Breast epithelium (tissue), 4 donors: ENCODE data around the gene F13A1. TPM values are rescaled to one million over a fixed set of nuclear protein-coding genes. Genes with fewer than 3 reads are reported as not detected.

Experiments
- DNase-seq, 2 donors: peaks; one replicate each; pipeline ENCODE4 v3.0.0-alpha.2; 2019; ENCODE audit warnings: low spot score in 2 of 2
- H3K27ac ChIP-seq, 2 donors: fragments of 200-600 bp; sonication (generic) in 1 of 2; one replicate each; pipeline ENCODE4 v1.5.1; 2016 to 2019; ENCODE audit warnings: mild to moderate bottlenecking in 1 of 2
- H3K27me3 ChIP-seq, 2 donors: fragments of 200-600 bp; sonication (generic) in 1 of 2; one replicate each; pipeline versions ENCODE4 v1.5.1 to v1.6.0; 2017 to 2019; ENCODE audit warnings: control low read depth in 1 of 2, mild to moderate bottlenecking in 1 of 2
- H3K36me3 ChIP-seq: fragments of 200-600 bp; one replicate; pipeline ENCODE4 v1.5.1; 2019
- H3K4me1 ChIP-seq, 2 donors: fragments of 200-600 bp; sonication (generic); one replicate each; pipeline ENCODE4 v1.5.1; 2016 to 2019; ENCODE audit warnings: control low read depth in 1 of 2
- H3K4me3 ChIP-seq, 3 donors: fragments of 200-600 bp; sonication (generic); 1 replicate in 2 of 3; 2 replicates in 1 of 3; pipeline ENCODE4 v1.5.1; 2016 to 2019; ENCODE audit warnings: mild to moderate bottlenecking in 3 of 3, moderate library complexity in 2 of 3
- H3K9me3 ChIP-seq, 2 donors: fragments of 200-600 bp; sonication (generic) in 1 of 2; one replicate each; pipeline ENCODE4 v1.5.1; 2016 to 2019; ENCODE audit warnings: control low read depth in 1 of 2
- POLR2A ChIP-seq: fragments of 450-650 bp; IDR thresholded peaks from one replicate; pipeline ENCODE4 v1.6.1; 2016; ENCODE audit warnings: antibody characterized with exemption, mild to moderate bottlenecking, moderate library complexity
- POLR2AphosphoS5 ChIP-seq, 3 donors: sonication (generic); formaldehyde crosslinking; IDR thresholded peaks; one replicate each; pipeline ENCODE4 v1.6.1; 2017; ENCODE audit warnings: antibody characterized with exemption in 3 of 3
- intact Hi-C: fragments of 100-400 bp; cut with DNase I; formaldehyde crosslinking; loops from one replicate; pipeline ENCODE4 v1.15.1; 2023; ENCODE audit warnings: low total_unique reads
- total RNA-seq, 3 donors: library from RNA; depleted of rRNA; stranded (reverse); fragments of >200 nt; gene quantifications; one replicate each; pipeline ENCODE4 v1.1.0, GENCODE V29; 2016
- TF ChIP-seq, protein P1 (sequence below), 3 donors: fragments of 450-650 bp; IDR thresholded peaks; one replicate each; pipeline ENCODE4 v1.5.1; 2016 to 2017; ENCODE audit warnings: antibody characterized with exemption in 3 of 3, mild to moderate bottlenecking in 3 of 3, moderate library complexity in 3 of 3

The F13A1 gene
- total RNA-seq, 3 donors from 2014 or later: 45.6 to 357 (median 53.3) TPM

DNA sequence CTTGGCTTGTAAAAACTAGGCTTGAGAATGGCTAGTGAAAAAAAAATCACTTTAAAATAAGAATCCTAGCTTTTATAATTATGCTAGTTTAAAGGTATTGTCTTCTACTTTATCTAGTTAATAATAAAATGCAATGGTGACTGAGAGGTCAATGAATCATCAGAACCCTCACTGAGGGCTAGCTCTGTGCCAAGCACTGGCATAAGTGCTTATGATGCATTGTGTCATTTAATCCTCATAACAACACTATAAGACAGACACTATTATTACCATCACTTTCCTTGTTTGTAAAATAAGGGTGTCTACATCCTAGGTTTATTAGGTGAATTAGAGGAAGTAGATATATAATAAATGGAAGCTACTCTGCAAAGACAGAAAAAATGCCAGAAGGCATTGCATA, 144.3 kb downstream of the F13A1 start:
- no peak for DNase-seq
- Histone ChIP-seq H3K4me3 (no peak overlapping the region), H3K27ac (no peak overlapping the region), H3K9me3 (no peaks in the 10 kb centered on the region), H3K36me3 (no peaks in the 10 kb centered on the region), H3K27me3 (no peaks in the 10 kb centered on the region), H3K4me1 (no peaks in the 10 kb centered on the region)
- TF ChIP-seq POLR2AphosphoS5 (IDR thresholded peaks at IDR 0.05) (no peak), POLR2A (no peak)
- TF ChIP-seq, protein P1, sequence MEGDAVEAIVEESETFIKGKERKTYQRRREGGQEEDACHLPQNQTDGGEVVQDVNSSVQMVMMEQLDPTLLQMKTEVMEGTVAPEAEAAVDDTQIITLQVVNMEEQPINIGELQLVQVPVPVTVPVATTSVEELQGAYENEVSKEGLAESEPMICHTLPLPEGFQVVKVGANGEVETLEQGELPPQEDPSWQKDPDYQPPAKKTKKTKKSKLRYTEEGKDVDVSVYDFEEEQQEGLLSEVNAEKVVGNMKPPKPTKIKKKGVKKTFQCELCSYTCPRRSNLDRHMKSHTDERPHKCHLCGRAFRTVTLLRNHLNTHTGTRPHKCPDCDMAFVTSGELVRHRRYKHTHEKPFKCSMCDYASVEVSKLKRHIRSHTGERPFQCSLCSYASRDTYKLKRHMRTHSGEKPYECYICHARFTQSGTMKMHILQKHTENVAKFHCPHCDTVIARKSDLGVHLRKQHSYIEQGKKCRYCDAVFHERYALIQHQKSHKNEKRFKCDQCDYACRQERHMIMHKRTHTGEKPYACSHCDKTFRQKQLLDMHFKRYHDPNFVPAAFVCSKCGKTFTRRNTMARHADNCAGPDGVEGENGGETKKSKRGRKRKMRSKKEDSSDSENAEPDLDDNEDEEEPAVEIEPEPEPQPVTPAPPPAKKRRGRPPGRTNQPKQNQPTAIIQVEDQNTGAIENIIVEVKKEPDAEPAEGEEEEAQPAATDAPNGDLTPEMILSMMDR (IDR thresholded peaks at IDR 0.05): no peak
- intact Hi-C loops: no loop called here

DNA sequence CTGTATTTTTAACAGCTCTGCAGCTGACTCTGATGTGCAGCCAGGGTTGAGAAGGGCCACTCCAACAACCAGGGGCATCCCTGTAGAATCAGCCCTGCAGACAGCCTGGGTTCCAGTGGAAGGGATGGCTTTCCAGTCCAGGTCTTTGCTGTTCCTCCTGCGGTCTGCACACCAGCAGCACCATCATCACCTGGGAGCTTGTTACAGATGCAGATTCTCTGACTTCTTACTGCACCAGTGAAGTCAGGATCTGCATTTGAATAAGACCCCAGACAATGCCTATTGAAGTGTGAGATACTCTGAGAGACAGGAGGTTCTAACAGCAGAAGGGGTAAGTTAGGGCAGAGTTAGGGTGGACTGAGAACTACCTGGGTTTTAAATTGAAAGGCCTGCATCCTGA, 151.3 kb downstream of the F13A1 start:
- Histone ChIP-seq H3K36me3 (no peaks in the 10 kb centered on the region), H3K4me3 (no peak overlapping the region), H3K27ac (no peak overlapping the region), H3K4me1 (no peaks in the 10 kb centered on the region), H3K27me3 (no peaks in the 10 kb centered on the region), H3K9me3 (no peaks in the 10 kb centered on the region)
- DNase-seq: no peak
- intact Hi-C loops: no loop called here
- TF ChIP-seq POLR2A (no peak), POLR2AphosphoS5 (IDR thresholded peaks at IDR 0.05) (no peak)
- TF ChIP-seq, protein P1 (IDR thresholded peaks at IDR 0.05): no peak

DNA sequence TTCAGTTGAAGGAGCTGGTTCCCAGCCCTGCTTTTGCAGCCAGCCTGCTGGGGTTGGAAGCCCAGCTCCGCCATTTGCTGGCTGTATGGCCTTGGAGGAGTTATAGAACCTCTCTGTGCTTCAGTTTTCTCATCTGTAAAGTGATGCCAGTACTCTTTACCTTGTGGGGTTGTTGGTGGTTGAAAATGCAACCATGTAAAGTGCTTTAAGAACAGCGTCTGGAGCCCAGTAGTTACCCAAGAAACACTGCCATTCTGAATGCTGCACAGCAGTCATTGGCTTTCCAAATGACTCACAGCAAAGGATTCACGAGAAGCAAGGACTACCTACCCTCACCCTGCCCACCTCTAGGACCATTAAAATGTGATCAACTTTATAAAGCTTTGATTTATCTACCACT, 154.4 kb downstream of the F13A1 start:
- Histone ChIP-seq H3K27ac (no peak overlapping the region), H3K27me3 (no peaks in the 10 kb centered on the region), H3K9me3 (no peaks in the 10 kb centered on the region), H3K4me1 (no peaks in the 10 kb centered on the region), H3K4me3 (no peak overlapping the region), H3K36me3 (no peaks in the 10 kb centered on the region)
- TF ChIP-seq POLR2A: no peak
- no peak for TF ChIP-seq POLR2AphosphoS5 (IDR thresholded peaks at IDR 0.05)
- TF ChIP-seq, protein P1 (IDR thresholded peaks at IDR 0.05): no peak
- intact Hi-C loops: no loop called here
- no peak for DNase-seq

DNA sequence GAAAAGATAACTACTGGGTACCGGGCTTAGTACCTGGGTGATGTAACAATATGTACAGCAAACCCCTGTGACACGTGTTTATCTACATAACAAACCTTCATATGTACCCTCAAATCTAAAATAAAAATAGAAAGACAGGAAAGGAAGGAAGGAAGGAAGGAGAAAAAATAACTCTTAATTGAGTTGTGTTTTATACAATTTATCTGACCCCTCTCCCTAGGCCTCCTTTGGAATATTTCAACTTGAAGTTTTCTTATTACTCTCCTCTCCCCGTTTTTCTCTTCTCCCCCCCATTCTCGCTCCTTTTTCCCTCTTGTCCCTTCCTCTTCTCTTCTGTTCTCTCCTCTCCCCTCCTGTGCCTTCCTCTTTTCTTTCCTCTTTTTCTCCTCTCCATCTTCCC, 156.1 kb downstream of the F13A1 start:
- Histone ChIP-seq H3K27ac (no peak overlapping the region), H3K4me1 (no peaks in the 10 kb centered on the region), H3K4me3 (no peak overlapping the region), H3K27me3 (no peaks in the 10 kb centered on the region), H3K36me3 (no peaks in the 10 kb centered on the region), H3K9me3 (no peaks in the 10 kb centered on the region)
- TF ChIP-seq POLR2AphosphoS5 (IDR thresholded peaks at IDR 0.05) (no peak), POLR2A (no peak)
- TF ChIP-seq, protein P1 (IDR thresholded peaks at IDR 0.05): no peak
- intact Hi-C loops: no loop called here
- no peak for DNase-seq

DNA sequence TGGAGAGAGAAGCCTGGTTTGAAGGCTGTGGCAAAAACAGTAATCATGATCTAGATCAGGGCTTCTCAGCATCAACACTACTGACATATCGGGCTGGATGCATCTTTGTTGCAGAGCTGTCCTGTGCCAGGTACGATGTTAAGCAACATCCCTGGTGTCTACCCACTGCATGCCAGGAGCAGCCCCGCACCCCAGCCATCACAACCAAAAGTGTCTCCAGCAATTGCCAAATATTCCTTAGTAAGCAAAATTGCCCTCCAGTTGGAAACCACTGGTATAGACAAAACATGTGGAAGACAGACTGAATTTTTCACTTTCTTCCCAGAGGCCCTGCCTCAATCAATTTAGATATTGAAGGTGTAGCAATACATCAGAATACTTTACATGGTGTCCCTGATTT, 166.1 kb downstream of the F13A1 start:
- Histone ChIP-seq H3K4me3 (no peak overlapping the region), H3K27ac (no peak overlapping the region)
- intact Hi-C loops: no loop called here

More for the DNA sequence above, 166.1 kb downstream of the F13A1 start:
- no peaks in the 10 kb centered on the region for H3K4me1 ChIP-seq
- no peaks in the 10 kb centered on the region for H3K9me3 ChIP-seq
- no peaks in the 10 kb centered on the region for H3K36me3 ChIP-seq
- TF ChIP-seq POLR2AphosphoS5 (IDR thresholded peaks at IDR 0.05) (no peak), POLR2A (no peak)
- TF ChIP-seq, protein P1 (IDR thresholded peaks at IDR 0.05): no peak
- no peaks in the 10 kb centered on the region for H3K27me3 ChIP-seq
- no peak for DNase-seq
